Activated naive CD8-positive, alpha-beta T cell treated with anti-CD3 and anti-CD28 coated beads, Interleukin-2, amount 50 U/mL, for 16 hours (primary cell): ENCODE data around the gene PCGF6.

Source experiments
- DNase-seq: peaks from one replicate; pipeline ENCODE4 v3.0.0-alpha.2; 2020; ENCODE audit warnings: low read depth, low spot score

PCGF6 gene

GRCh38 chr10:103327906-103328305 lies 23.0 kb downstream of the PCGF6 start:
- DNase-seq, result no peak

GRCh38 chr10:103316087-103316486 lies 34.9 kb downstream of the PCGF6 start:
- no peak for DNase-seq

GRCh38 chr10:103310197-103310596 lies 40.7 kb downstream of the PCGF6 start:
- no peak for DNase-seq

- DNase-seq, result no peak
Observed at GRCh38 chr10:103307594-103307993, 43.3 kb downstream of the PCGF6 start.

- no peak for DNase-seq
Observed at GRCh38 chr10:103295374-103296015, 55.4 kb downstream of the PCGF6 start.

- DNase-seq, result no peak
Observed at GRCh38 chr10:103291588-103291987, 59.4 kb downstream of the PCGF6 start.

- no peak for DNase-seq
Observed at GRCh38 chr10:103287992-103288391, 62.9 kb downstream of the PCGF6 start.

GRCh38 chr10:103284170-103284569 lies 66.8 kb downstream of the PCGF6 start:
- no peak for DNase-seq

- no peak for DNase-seq
Observed at GRCh38 chr10:103282961-103283360, 68.0 kb downstream of the PCGF6 start.

GRCh38 chr10:103281753-103282152 lies 69.2 kb downstream of the PCGF6 start:
- DNase-seq, result no peak

GRCh38 chr10:103280506-103280905 lies 70.4 kb downstream of the PCGF6 start:
- DNase-seq, result no peak

- no peak for DNase-seq
Observed at GRCh38 chr10:103280031-103280430, 70.9 kb downstream of the PCGF6 start.

GRCh38 chr10:103278862-103279298 lies 72.1 kb downstream of the PCGF6 start:
- DNase-seq, result no peak

GRCh38 chr10:103278537-103278823 lies 72.5 kb downstream of the PCGF6 start:
- DNase-seq, result no peak

GRCh38 chr10:103277713-103278536 lies 73.0 kb downstream of the PCGF6 start:
- no peak for DNase-seq

GRCh38 chr10:103276896-103277712 lies 73.8 kb downstream of the PCGF6 start, which contains the start of gene INA:
INA (plus strand) TSS chr10:103277138; CDS start chr10:103277212, 74 bp downstream.
- DNase-seq, result no peak

- DNase-seq, result no peak
Observed at GRCh38 chr10:103276251-103276895, 74.6 kb downstream of the PCGF6 start.

- no peak for DNase-seq
Observed at GRCh38 chr10:103273041-103273441, 77.9 kb downstream of the PCGF6 start.

GRCh38 chr10:103265717-103266329 lies 85.1 kb downstream of the PCGF6 start:
- no peak for DNase-seq

- no peak for DNase-seq
Observed at GRCh38 chr10:103262229-103262628, 88.7 kb downstream of the PCGF6 start.

- no peak for DNase-seq
Observed at GRCh38 chr10:103259989-103260388, 91.0 kb downstream of the PCGF6 start.
